ENCODE data around the gene KIAA1549. TPM values are rescaled to one million over a fixed set of nuclear protein-coding genes. Genes with fewer than 3 reads are reported as not detected.

Gene KIAA1549
- total RNA-seq, 1 donor from 2014 or later = 1.3 TPM

GRCh38 chr7:138865843-138866242 lies 115.3 kb downstream of the KIAA1549 start:
- Mint-ChIP-seq H3K36me3 (ENCODE audit: low read depth) (no peaks in the 10 kb centered on the region), H3K4me1 (ENCODE audit: low read depth) (peaks cover 8% of the 10 kb centered on the region), H3K27me3 (ENCODE audit: low read depth) (no peaks in the 10 kb centered on the region), H3K9me3 (no peaks in the 10 kb centered on the region), H3K4me3 (ENCODE audit: low read depth) (no peak overlapping the region), H3K27ac (no peak overlapping the region)
- intact Hi-C loops (cut with micrococcal nuclease) = loop anchor here (1.0 kb wide), 2 partner anchors 128 to 705 kb away; no protein-coding TSS in a partner anchor
- peak; percentile 46 for DNase-seq (ENCODE audit: low spot score)

- Mint-ChIP-seq H3K9me3 (no peaks in the 10 kb centered on the region), H3K27me3 (ENCODE audit: low read depth) (peaks cover 2% of the 10 kb centered on the region), H3K36me3 (ENCODE audit: low read depth) (no peaks in the 10 kb centered on the region), H3K4me1 (ENCODE audit: low read depth) (peaks cover 8% of the 10 kb centered on the region), H3K4me3 (ENCODE audit: low read depth) (no peak overlapping the region), H3K27ac (no peak overlapping the region)
- intact Hi-C loops (cut with micrococcal nuclease) = loop anchor here (5.0 kb wide), 1 partner anchor 47 kb away; no protein-coding TSS in a partner anchor
- no peak for DNase-seq (ENCODE audit: low spot score)
Observed at GRCh38 chr7:138864667-138865066, 116.5 kb downstream of the KIAA1549 start.

GRCh38 chr7:138863931-138864330 lies 117.3 kb downstream of the KIAA1549 start:
- no peak overlapping the region for H3K27ac Mint-ChIP-seq
- intact Hi-C loops (cut with micrococcal nuclease) = loop anchor here (5.0 kb wide), 1 partner anchor 47 kb away; no protein-coding TSS in a partner anchor
- H3K36me3 Mint-ChIP-seq (ENCODE audit: low read depth) = no peaks in the 10 kb centered on the region
- H3K27me3 Mint-ChIP-seq (ENCODE audit: low read depth) = peaks cover 2% of the 10 kb centered on the region
- peaks cover 8% of the 10 kb centered on the region for H3K4me1 Mint-ChIP-seq (ENCODE audit: low read depth)
- DNase-seq (ENCODE audit: low spot score) = no peak
- no peak overlapping the region for H3K4me3 Mint-ChIP-seq (ENCODE audit: low read depth)
- no peaks in the 10 kb centered on the region for H3K9me3 Mint-ChIP-seq

- Mint-ChIP-seq H3K27me3 (ENCODE audit: low read depth) (peaks cover 6% of the 10 kb centered on the region), H3K36me3 (ENCODE audit: low read depth) (no peaks in the 10 kb centered on the region), H3K27ac (no peak overlapping the region), H3K4me3 (ENCODE audit: low read depth) (no peak overlapping the region), H3K9me3 (peaks cover 17% of the 10 kb centered on the region), H3K4me1 (ENCODE audit: low read depth) (peaks cover 8% of the 10 kb centered on the region)
- no peak for DNase-seq (ENCODE audit: low spot score)
- intact Hi-C loops (cut with micrococcal nuclease) = loop anchor here (5.0 kb wide), 1 partner anchor 44 kb away; no protein-coding TSS in a partner anchor
Observed at GRCh38 chr7:138861051-138861450, 120.1 kb downstream of the KIAA1549 start.

- Mint-ChIP-seq H3K27ac (no peak overlapping the region), H3K9me3 (peaks cover 17% of the 10 kb centered on the region)
Observed at GRCh38 chr7:138857728-138858127, 123.5 kb downstream of the KIAA1549 start.

GRCh38 chr7:138854115-138854645 lies 127.0 kb downstream of the KIAA1549 start:
- H3K27me3 Mint-ChIP-seq (ENCODE audit: low read depth) = peaks cover 13% of the 10 kb centered on the region
- H3K36me3 Mint-ChIP-seq (ENCODE audit: low read depth) = no peaks in the 10 kb centered on the region
- H3K4me3 Mint-ChIP-seq (ENCODE audit: low read depth) = no peak overlapping the region
- peaks cover 20% of the 10 kb centered on the region for H3K9me3 Mint-ChIP-seq
- DNase-seq (ENCODE audit: low spot score) = no peak
- H3K27ac Mint-ChIP-seq = no peak overlapping the region
- H3K4me1 Mint-ChIP-seq (ENCODE audit: low read depth) = peaks cover 3% of the 10 kb centered on the region
- intact Hi-C loops (cut with micrococcal nuclease) = no loop called here

More at GRCh38 chr7:138857728-138858127, 123.5 kb downstream of the KIAA1549 start:
- Mint-ChIP-seq H3K4me3 (ENCODE audit: low read depth) (no peak overlapping the region), H3K27me3 (ENCODE audit: low read depth) (peaks cover 11% of the 10 kb centered on the region), H3K36me3 (ENCODE audit: low read depth) (no peaks in the 10 kb centered on the region), H3K4me1 (ENCODE audit: low read depth) (peaks cover 3% of the 10 kb centered on the region)
- intact Hi-C loops (cut with micrococcal nuclease) = no loop called here
- no peak for DNase-seq (ENCODE audit: low spot score)

- H3K4me3 Mint-ChIP-seq (ENCODE audit: low read depth) = no peak overlapping the region
- H3K36me3 Mint-ChIP-seq (ENCODE audit: low read depth) = no peaks in the 10 kb centered on the region
- H3K27me3 Mint-ChIP-seq (ENCODE audit: low read depth) = peaks cover 19% of the 10 kb centered on the region
- H3K4me1 Mint-ChIP-seq (ENCODE audit: low read depth) = peaks cover 3% of the 10 kb centered on the region
- DNase-seq (ENCODE audit: low spot score) = no peak
- intact Hi-C loops (cut with micrococcal nuclease) = no loop called here
- peaks cover 19% of the 10 kb centered on the region for H3K9me3 Mint-ChIP-seq
- H3K27ac Mint-ChIP-seq = no peak overlapping the region
Observed at GRCh38 chr7:138853448-138853847, 127.7 kb downstream of the KIAA1549 start.

- Mint-ChIP-seq H3K9me3 (peaks cover 10% of the 10 kb centered on the region), H3K27me3 (ENCODE audit: low read depth) (peaks cover 28% of the 10 kb centered on the region), H3K27ac (no peak overlapping the region), H3K4me3 (ENCODE audit: low read depth) (no peak overlapping the region), H3K4me1 (ENCODE audit: low read depth) (peaks cover 3% of the 10 kb centered on the region), H3K36me3 (ENCODE audit: low read depth) (no peaks in the 10 kb centered on the region)
- no peak for DNase-seq (ENCODE audit: low spot score)
- intact Hi-C loops (cut with micrococcal nuclease) = no loop called here
Observed at GRCh38 chr7:138852469-138852868, 128.7 kb downstream of the KIAA1549 start.

- Mint-ChIP-seq H3K27me3 (ENCODE audit: low read depth) (peaks cover 28% of the 10 kb centered on the region), H3K36me3 (ENCODE audit: low read depth) (no peaks in the 10 kb centered on the region), H3K4me1 (ENCODE audit: low read depth) (peaks cover 3% of the 10 kb centered on the region), H3K4me3 (ENCODE audit: low read depth) (no peak overlapping the region), H3K27ac (no peak overlapping the region), H3K9me3 (peaks cover 3% of the 10 kb centered on the region)
- DNase-seq (ENCODE audit: low spot score) = no peak
- intact Hi-C loops (cut with micrococcal nuclease) = no loop called here
Observed at GRCh38 chr7:138849701-138850100, 131.5 kb downstream of the KIAA1549 start.

- H3K27me3 Mint-ChIP-seq (ENCODE audit: low read depth) = peaks cover 29% of the 10 kb centered on the region
- intact Hi-C loops (cut with micrococcal nuclease) = no loop called here
- no peak overlapping the region for H3K4me3 Mint-ChIP-seq (ENCODE audit: low read depth)
- H3K27ac Mint-ChIP-seq = no peak overlapping the region
- H3K9me3 Mint-ChIP-seq = peaks cover 3% of the 10 kb centered on the region
- no peak for DNase-seq (ENCODE audit: low spot score)
- H3K36me3 Mint-ChIP-seq (ENCODE audit: low read depth) = no peaks in the 10 kb centered on the region
- H3K4me1 Mint-ChIP-seq (ENCODE audit: low read depth) = peaks cover under 1% of the 10 kb centered on the region
Observed at GRCh38 chr7:138848056-138848980, 132.9 kb downstream of the KIAA1549 start.

GRCh38 chr7:138845711-138846110 lies 135.5 kb downstream of the KIAA1549 start:
- peaks cover 28% of the 10 kb centered on the region for H3K27me3 Mint-ChIP-seq (ENCODE audit: low read depth)
- no peak for DNase-seq (ENCODE audit: low spot score)
- H3K36me3 Mint-ChIP-seq (ENCODE audit: low read depth) = no peaks in the 10 kb centered on the region
- no peak overlapping the region for H3K4me3 Mint-ChIP-seq (ENCODE audit: low read depth)
- no peak overlapping the region for H3K27ac Mint-ChIP-seq
- intact Hi-C loops (cut with micrococcal nuclease) = no loop called here
- H3K4me1 Mint-ChIP-seq (ENCODE audit: low read depth) = no peaks in the 10 kb centered on the region
- peaks cover 3% of the 10 kb centered on the region for H3K9me3 Mint-ChIP-seq

- DNase-seq (ENCODE audit: low spot score) = no peak
- H3K4me3 Mint-ChIP-seq (ENCODE audit: low read depth) = no peak overlapping the region
- H3K27me3 Mint-ChIP-seq (ENCODE audit: low read depth) = peaks cover 31% of the 10 kb centered on the region
- no peaks in the 10 kb centered on the region for H3K36me3 Mint-ChIP-seq (ENCODE audit: low read depth)
- no peak overlapping the region for H3K27ac Mint-ChIP-seq
- no peaks in the 10 kb centered on the region for H3K9me3 Mint-ChIP-seq
- intact Hi-C loops (cut with micrococcal nuclease) = no loop called here
- no peaks in the 10 kb centered on the region for H3K4me1 Mint-ChIP-seq (ENCODE audit: low read depth)
Observed at GRCh38 chr7:138843632-138844580, 137.3 kb downstream of the KIAA1549 start.
